Endothelial cell (in vitro differentiated cells): ENCODE results near the gene SERPINA12. TPM values are rescaled to one million over a fixed set of nuclear protein-coding genes. Genes with fewer than 3 reads are reported as not detected.

Experiments used
- DNase-seq: peaks from one replicate; pipeline ENCODE4 v3.0.0; 2021; ENCODE audit warnings: low spot score
- H3K27ac Mint-ChIP-seq: one replicate; pipeline ENCODE4 v1.8.0; 2021; ENCODE audit warnings: mixed read lengths, inconsistent platforms; ENCODE audit not compliant: unreplicated experiment
- H3K27me3 Mint-ChIP-seq: one replicate; pipeline ENCODE4 v1.8.0; 2021; ENCODE audit warnings: mild to moderate bottlenecking, moderate library complexity, mixed read lengths, inconsistent platforms; ENCODE audit not compliant: unreplicated experiment
- H3K36me3 Mint-ChIP-seq: one replicate; pipeline ENCODE4 v1.8.0; 2021; ENCODE audit warnings: mild to moderate bottlenecking, low read depth, mixed read lengths, inconsistent platforms; ENCODE audit not compliant: unreplicated experiment
- H3K4me1 Mint-ChIP-seq: one replicate; pipeline ENCODE4 v1.8.0; 2021; ENCODE audit warnings: mild to moderate bottlenecking, mixed read lengths, inconsistent platforms; ENCODE audit not compliant: unreplicated experiment
- H3K4me3 Mint-ChIP-seq: one replicate; pipeline ENCODE4 v1.8.0; 2021; ENCODE audit warnings: mild to moderate bottlenecking, mixed read lengths, inconsistent platforms; ENCODE audit not compliant: unreplicated experiment
- H3K9me3 Mint-ChIP-seq: one replicate; pipeline ENCODE4 v1.8.0; 2021; ENCODE audit warnings: mixed read lengths, inconsistent platforms; ENCODE audit not compliant: unreplicated experiment
- long read RNA-seq: library from polyadenylated mRNA; unstranded; transcript quantifications from one replicate; pipeline ENCODE4 v2.0.0, GENCODE V29; 2020; ENCODE audit not compliant: unreplicated experiment
- total RNA-seq: library from RNA; stranded (reverse); fragmentation: NEBNext Ultra II Directional; extraction: Animal tissue kit (Norgen Biotek cat#: 25700); gene quantifications from one replicate; pipeline ENCODE4 v1.2.1, GENCODE V29; 2021; ENCODE audit not compliant: unreplicated experiment
- TF ChIP-seq, protein P1 (sequence below): fragments of 200-600 bp; sonication (generic); IDR thresholded peaks from one replicate; pipeline ENCODE4 v1.5.0; 2021; ENCODE audit warnings: antibody characterized with exemption; ENCODE audit not compliant: unreplicated experiment

The SERPINA12 gene, protein sequence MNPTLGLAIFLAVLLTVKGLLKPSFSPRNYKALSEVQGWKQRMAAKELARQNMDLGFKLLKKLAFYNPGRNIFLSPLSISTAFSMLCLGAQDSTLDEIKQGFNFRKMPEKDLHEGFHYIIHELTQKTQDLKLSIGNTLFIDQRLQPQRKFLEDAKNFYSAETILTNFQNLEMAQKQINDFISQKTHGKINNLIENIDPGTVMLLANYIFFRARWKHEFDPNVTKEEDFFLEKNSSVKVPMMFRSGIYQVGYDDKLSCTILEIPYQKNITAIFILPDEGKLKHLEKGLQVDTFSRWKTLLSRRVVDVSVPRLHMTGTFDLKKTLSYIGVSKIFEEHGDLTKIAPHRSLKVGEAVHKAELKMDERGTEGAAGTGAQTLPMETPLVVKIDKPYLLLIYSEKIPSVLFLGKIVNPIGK
- total RNA-seq: not detected
- long read RNA-seq: 0 reads

DNA sequence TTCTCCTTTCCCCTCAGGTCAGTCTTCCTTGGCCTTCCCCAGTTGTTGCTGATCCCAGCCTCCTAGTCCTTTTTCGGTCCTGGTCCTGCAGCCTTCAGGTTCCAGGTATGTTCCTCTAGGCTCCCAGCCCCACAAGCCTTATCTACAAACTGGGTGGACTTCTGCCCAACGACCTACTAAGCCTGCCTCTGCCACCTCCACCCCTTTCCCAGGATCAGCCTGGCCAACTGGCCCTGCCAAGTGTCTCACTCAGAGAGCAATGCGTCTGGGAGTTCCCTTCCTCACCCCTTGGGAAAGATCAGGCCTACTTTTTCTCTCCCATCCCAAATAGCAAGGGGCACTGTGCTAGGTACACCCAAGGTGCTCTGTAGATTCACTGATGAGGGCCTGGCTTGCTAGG is at the start of gene SERPINA12:
Gene SERPINA12 (minus strand): TSS at position 114 of the 400 bp plus-strand sequence. CDS start 11,072 bp downstream, outside the sequence.
- TF ChIP-seq, protein P1, sequence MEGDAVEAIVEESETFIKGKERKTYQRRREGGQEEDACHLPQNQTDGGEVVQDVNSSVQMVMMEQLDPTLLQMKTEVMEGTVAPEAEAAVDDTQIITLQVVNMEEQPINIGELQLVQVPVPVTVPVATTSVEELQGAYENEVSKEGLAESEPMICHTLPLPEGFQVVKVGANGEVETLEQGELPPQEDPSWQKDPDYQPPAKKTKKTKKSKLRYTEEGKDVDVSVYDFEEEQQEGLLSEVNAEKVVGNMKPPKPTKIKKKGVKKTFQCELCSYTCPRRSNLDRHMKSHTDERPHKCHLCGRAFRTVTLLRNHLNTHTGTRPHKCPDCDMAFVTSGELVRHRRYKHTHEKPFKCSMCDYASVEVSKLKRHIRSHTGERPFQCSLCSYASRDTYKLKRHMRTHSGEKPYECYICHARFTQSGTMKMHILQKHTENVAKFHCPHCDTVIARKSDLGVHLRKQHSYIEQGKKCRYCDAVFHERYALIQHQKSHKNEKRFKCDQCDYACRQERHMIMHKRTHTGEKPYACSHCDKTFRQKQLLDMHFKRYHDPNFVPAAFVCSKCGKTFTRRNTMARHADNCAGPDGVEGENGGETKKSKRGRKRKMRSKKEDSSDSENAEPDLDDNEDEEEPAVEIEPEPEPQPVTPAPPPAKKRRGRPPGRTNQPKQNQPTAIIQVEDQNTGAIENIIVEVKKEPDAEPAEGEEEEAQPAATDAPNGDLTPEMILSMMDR: no peak
- peaks cover 2% of the 10 kb centered on the region for H3K27me3 Mint-ChIP-seq
- H3K36me3 Mint-ChIP-seq: no peaks in the 10 kb centered on the region

DNA sequence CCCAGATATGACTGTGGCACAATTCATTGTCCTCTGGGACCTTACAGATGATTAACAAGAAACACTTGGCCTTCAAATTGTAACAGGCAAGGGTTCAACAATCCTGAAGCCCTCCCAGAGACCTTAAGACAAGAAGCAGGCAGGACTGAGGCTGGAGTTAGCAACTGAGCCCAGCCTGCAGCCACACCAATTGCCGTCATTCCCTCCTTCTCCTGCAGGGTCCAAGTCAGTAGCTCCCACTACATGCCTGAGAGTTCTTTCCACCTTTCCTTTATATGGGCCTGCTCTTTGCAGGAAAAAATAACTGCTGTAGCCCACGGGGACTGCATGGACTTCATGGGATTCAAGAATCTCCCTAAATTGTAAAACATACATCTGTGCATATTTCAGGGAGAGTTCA is 49.6 kb upstream of the SERPINA12 start:
- H3K4me1 Mint-ChIP-seq: no peaks in the 10 kb centered on the region
- no peaks in the 10 kb centered on the region for H3K36me3 Mint-ChIP-seq
- H3K27me3 Mint-ChIP-seq: no peaks in the 10 kb centered on the region
- no peak overlapping the region for H3K4me3 Mint-ChIP-seq
- TF ChIP-seq, protein P1: no peak
- H3K9me3 Mint-ChIP-seq: no peaks in the 10 kb centered on the region
- H3K27ac Mint-ChIP-seq: no peak overlapping the region
- no peak for DNase-seq

More for the DNA sequence above, at the start of gene SERPINA12:
- no peak within 1 kb of the TSS for H3K27ac Mint-ChIP-seq
- H3K9me3 Mint-ChIP-seq: no peaks in the 10 kb centered on the region
- H3K4me3 Mint-ChIP-seq: no peak within 1 kb of the TSS
- DNase-seq: no peak
- H3K4me1 Mint-ChIP-seq: no peaks in the 10 kb centered on the region

DNA sequence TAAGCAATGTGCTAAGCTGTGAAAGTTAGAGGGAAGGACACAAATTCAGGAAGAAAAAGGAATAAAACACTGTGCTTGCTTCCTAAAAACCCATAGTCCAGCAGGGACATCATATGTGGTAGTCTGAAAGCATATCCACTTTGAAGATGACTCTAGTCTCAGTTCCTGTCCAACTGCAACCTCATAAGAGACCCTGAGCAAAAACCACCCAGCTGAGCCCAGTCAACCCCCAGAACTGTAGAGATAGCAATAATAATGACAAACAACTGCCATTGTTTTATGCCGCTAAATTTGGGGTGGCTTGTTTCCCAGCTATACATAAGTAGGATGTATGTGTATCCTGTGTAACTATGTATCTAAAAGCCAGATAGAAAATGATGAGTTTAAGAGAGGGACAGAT is 48.1 kb upstream of the SERPINA12 start:
- Mint-ChIP-seq H3K27ac (no peak overlapping the region), H3K9me3 (no peaks in the 10 kb centered on the region), H3K27me3 (no peaks in the 10 kb centered on the region), H3K36me3 (no peaks in the 10 kb centered on the region), H3K4me1 (no peaks in the 10 kb centered on the region), H3K4me3 (no peak overlapping the region)
- TF ChIP-seq, protein P1: no peak
- DNase-seq: no peak

DNA sequence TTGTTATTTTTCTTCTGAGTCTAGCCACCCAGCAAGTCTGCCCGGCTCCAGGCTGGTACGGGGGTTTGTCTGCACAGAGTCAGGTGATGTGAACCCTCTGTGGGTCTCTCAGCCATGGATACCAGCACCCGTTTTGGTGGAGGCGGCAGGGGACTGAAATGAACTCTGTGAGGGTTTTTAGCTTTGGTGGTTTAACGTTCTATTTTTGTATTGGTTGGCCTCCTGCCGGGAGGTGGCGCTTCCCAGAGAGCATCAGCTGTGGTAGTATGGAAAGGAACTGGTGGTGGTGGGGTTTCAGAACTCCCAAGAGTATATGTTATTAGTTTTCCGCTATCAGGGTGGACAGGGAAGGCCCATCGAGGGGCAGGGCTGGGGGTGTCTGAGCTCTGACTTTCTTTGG is 46.7 kb upstream of the SERPINA12 start:
- Mint-ChIP-seq H3K4me3 (no peak overlapping the region), H3K27ac (no peak overlapping the region), H3K4me1 (no peaks in the 10 kb centered on the region), H3K36me3 (no peaks in the 10 kb centered on the region), H3K27me3 (no peaks in the 10 kb centered on the region), H3K9me3 (no peaks in the 10 kb centered on the region)
- no peak for DNase-seq
- TF ChIP-seq, protein P1: no peak

DNA sequence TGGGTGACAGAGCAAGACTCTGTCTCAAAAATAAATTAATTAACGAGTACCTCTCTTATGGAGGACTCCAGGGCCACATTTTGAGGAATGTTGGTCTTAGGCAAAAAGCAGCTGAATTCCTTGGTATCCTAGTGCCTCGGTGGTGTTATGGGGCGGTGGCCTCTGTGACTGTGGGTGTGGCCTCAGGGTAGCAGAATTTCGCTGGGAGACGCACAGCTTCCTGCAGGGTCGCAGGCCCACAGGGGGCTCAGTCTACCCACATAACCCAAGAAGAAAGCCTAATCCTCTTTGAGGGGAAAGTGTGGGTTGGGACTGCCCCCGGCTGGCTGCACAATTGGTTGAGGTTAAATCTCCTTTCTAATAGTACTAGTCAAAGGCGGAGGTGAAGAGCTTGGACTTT is 40.8 kb upstream of the SERPINA12 start:
- H3K36me3 Mint-ChIP-seq: no peaks in the 10 kb centered on the region
- H3K27ac Mint-ChIP-seq: no peak overlapping the region

More for the DNA sequence above, 40.8 kb upstream of the SERPINA12 start:
- Mint-ChIP-seq H3K4me3 (no peak overlapping the region), H3K9me3 (no peaks in the 10 kb centered on the region), H3K27me3 (peaks cover 6% of the 10 kb centered on the region), H3K4me1 (no peaks in the 10 kb centered on the region)
- TF ChIP-seq, protein P1: no peak
- no peak for DNase-seq
